Stimulated activated CD4-positive, alpha-beta T cell treated with anti-CD3 and anti-CD28 coated beads, TNF-alpha, amount 100 ng/mL, for 24 hours (primary cell): ENCODE results near the gene PRICKLE1.
A peak's percentile ranks its signal among the peaks of the same experiment; 100 is the strongest.

Experiments
- DNase-seq, 3 experiments: peaks; one replicate each; pipeline ENCODE4 v3.0.0-alpha.2; 2020; ENCODE audit warnings: low read depth in 3 of 3

The PRICKLE1 gene

DNA sequence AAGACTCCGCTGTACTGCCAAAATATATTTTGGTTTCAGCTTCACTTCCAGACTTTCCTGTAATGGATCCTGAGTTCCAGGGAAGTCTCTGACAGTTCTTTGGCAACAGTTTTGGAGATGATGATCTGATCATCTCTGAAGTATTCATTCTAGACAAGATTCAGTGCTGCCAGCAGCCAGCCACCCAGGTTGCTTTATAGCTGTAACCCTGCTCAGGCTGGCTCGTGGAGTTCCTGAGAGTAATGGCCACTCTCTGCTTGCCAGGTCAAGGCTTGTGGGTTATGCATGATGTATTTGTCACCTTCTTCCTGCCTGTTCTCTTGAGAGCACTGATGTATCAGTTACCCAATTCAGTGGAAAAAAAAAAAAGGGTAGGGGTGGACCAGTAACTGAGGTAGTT, 139.3 kb downstream of the PRICKLE1 start:
- DNase-seq = no peak

- DNase-seq = no peak
These were observed 140.7 kb downstream of the PRICKLE1 start for GRCh38 chr12:42448841-42449240.

GRCh38 chr12:42447371-42447786, 142.2 kb downstream of the PRICKLE1 start:
- no peak for DNase-seq

- no peak for DNase-seq
These were observed 142.8 kb downstream of the PRICKLE1 start for GRCh38 chr12:42446761-42447160.

GRCh38 chr12:42445891-42446290, 143.7 kb downstream of the PRICKLE1 start:
- no peak for DNase-seq

DNA sequence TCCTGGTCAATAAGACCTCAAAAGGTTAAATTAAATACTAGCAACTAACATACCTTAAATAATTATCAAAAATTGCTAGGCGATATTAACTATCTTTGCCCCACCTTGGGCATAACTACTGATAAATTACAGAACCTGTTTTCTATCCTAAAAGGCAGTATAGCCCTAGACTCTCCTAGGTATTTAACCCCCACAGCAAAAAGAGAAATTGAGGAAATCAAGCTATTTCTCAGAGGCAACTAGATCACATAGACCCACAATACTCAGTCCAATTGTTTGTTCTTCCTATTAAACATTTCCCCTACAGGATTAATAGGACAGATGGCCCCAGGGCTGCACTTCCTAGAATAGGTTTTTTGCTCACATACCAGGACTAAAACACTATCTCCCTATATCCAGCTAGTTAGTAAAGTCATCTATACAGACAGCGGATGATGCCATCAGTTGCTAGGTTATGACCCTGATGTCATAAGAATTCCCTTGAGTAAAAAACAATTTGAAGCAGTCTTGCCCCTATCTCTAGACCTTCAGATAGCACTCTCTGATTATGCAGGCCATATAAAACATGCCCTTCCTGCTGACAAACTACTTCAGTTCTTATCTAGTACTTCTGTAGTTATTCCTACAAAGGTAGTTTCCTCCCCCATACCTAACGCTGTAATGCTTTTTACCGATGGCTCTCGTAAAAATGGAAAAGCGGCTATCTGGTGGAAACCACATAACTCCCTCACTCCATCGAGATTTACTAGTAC, 145.2 kb downstream of the PRICKLE1 start:
- no peak for DNase-seq

DNA sequence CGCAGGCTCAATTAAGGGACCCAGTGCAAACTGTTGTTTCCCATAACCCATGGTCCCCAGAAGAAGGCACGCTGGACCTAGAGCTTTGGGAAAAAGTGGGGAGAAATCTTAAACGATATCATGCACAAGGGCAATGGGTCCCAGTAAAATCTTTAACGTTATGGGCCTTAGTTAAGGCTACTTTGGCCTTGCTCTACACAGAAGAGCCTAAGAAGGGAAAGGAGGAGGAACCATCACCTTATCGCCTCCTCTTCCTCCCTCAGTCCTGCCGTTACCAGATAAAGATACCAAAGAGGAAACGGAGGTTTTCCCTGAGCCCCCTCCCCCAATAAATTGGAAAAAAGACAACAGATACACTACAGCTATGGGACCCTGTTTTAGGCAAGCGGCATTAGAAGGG, 146.7 kb downstream of the PRICKLE1 start:
- DNase-seq = no peak

- no peak for DNase-seq
These were observed 147.2 kb downstream of the PRICKLE1 start for GRCh38 chr12:42442311-42442759.

DNA sequence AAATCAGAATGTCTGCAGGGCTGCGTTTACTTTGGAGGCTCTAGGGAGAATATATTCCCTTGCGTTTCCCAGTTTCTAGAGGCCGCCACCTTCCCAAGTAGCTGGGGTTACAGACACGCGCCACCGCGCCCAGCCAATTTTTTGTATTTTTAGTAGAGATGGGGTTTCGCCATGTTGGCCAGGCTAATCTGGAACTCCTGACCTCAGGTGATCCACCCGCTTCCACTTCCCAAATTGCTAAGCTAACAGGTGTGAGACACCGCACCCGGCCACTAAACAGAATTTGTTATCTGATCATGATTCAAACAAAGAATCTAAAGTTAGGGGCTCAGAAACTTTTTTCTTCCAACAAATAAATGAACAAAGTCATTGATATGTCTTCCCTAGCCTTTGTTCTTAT, 148.9 kb downstream of the PRICKLE1 start:
- no peak for DNase-seq

DNA sequence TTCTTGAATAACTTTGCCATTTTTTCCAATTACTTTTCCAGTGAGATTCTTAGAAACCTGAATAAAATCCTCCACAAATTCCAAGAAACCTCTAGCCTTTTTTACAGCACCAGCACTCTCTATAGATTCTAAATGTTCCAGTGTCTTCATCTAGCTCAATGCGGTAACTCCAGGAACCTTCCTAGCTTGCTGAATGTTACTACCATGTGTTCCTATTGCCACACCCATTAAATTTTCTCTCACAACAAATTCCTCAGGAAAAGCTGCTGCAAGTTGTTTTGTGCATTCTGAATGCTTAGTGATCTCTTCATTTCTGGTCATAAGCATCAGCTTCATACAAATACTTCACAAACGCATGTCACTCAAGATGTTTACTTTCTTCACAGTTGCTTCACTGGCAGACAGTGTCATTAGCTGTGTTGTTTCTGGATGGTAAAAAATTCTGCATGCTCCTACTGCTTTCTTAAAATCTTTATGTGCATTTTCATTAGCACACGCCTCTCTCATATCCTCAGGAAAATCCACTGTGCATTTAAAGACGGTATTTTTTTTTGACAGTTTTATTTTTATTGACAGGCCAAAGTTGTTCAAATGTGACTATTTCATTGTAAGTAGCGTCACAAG, 156.9 kb downstream of the PRICKLE1 start:
- DNase-seq = no peak

DNA sequence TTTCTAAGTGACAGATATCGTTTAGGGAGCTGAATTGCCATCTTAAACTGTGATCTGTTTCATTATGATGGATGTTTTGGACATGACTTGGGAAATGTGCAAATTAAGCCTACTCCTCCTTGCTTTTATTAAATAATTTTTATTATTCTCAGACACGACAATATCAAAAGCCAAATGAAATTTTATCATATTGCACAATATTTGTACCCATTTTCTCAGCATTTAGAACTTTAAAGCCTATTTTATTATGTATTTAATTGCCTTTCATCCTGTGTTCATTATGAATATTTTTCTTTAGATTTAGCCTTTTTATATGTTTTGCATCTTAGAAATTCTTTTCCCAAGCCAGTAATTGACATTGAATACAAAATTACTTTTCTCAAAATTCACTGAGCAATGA, 160.7 kb downstream of the PRICKLE1 start:
- DNase-seq = no peak

GRCh38 chr12:42426746-42427145, 162.8 kb downstream of the PRICKLE1 start:
- peak in 1 of 3 experiments; percentile 2 for DNase-seq

- no peak for DNase-seq
These were observed 166.8 kb downstream of the PRICKLE1 start for GRCh38 chr12:42422785-42423184.

GRCh38 chr12:42421844-42422779, 167.4 kb downstream of the PRICKLE1 start:
- DNase-seq = no peak

DNA sequence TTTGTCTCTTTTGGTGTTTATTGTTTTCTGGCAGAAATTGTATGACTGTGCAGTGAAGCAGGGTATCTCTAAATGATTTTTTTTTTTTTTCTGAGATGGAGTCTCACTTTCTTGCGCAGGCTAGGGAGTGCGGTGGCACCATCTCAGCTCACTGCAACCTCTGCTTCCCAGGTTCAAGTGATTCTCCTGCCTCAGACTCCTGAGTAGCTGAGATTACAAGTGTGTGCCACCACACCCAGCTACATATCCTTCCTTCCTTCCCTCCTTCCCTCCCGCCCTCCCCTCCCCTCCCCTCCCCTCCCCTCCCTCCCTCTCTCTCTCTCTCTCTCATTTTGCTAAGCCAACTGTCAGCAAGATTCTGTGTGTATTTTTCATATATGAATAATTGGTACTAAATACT, 169.2 kb downstream of the PRICKLE1 start:
- no peak for DNase-seq

- no peak for DNase-seq
These were observed 179.2 kb downstream of the PRICKLE1 start for GRCh38 chr12:42410340-42410739.

DNA sequence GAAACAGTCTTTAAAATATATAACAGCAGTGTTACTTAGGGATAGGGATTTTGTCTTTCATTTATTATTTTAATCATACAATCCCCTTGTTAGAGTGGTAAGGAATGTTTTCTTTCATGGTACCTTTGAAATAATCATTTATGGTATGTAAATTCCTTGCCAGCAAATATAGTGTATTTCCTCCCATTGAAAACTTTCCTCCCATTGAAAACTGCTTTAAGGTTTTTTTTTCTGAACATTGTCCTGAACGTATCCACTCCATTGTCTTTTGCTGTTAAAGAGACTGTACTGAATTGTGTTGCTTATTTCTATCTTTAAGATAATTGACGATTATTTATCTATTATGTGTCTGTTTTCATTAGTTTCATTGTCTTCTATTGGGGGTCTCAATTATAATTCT, 180.1 kb downstream of the PRICKLE1 start:
- no peak for DNase-seq

DNA sequence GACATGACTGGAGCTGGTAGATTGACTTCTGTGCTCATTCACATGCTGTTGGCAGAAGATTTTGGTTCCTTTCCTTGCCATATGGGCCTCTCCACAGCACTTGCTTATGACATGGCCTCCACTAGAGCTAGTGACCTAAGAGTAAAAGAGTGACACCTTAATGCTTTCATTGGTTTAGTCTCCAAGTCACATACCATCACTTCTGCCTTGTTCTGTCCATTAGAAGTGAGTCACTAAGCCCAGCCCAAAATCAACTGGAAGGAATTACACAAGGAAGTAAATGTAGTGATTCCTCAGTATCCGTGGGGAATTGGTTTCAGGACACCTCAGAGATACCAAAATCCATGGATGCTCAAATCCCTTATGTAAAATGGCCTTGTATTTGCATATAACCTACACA, 182.2 kb downstream of the PRICKLE1 start:
- DNase-seq = no peak
